HG03432 (cell line): ENCODE results near the gene EIF1.

Experiments used
- ATAC-seq: cut with Tn5 transposase; IDR thresholded peaks from one replicate; pipeline ENCODE4 v1.9.1; 2021; ENCODE audit warnings: mild to moderate bottlenecking, moderate library complexity; ENCODE audit not compliant: unreplicated experiment

Gene EIF1

GRCh38 chr17:41734139-41734948, 45.7 kb downstream of the EIF1 start, which contains the start of gene HAP1:
TSS of gene HAP1 (minus strand) at chr17:41734643. CDS start at chr17:41734634, 9 bp downstream.
- no peak for ATAC-seq

- no peak for ATAC-seq
These were observed 46.2 kb downstream of the EIF1 start for GRCh38 chr17:41734949-41735313.

- no peak for ATAC-seq
These were observed 47.1 kb downstream of the EIF1 start for GRCh38 chr17:41735744-41736143.

- ATAC-seq = no peak
These were observed 48.4 kb downstream of the EIF1 start for GRCh38 chr17:41736983-41737679.

- no peak for ATAC-seq
These were observed 49.0 kb downstream of the EIF1 start for GRCh38 chr17:41737680-41738023.

GRCh38 chr17:41738077-41738800, 49.6 kb downstream of the EIF1 start:
- ATAC-seq = no peak

GRCh38 chr17:41738801-41739112, 50.1 kb downstream of the EIF1 start:
- no peak for ATAC-seq

GRCh38 chr17:41739661-41740352, 51.1 kb downstream of the EIF1 start:
- no peak for ATAC-seq

- ATAC-seq = no peak
These were observed 51.8 kb downstream of the EIF1 start for GRCh38 chr17:41740506-41740905.

- no peak for ATAC-seq
These were observed 53.0 kb downstream of the EIF1 start for GRCh38 chr17:41741709-41742108.
